ENCODE measurements around the gene PMM2. TPM values are rescaled to one million over a fixed set of nuclear protein-coding genes. Genes with fewer than 3 reads are reported as not detected.
"Not testable (repeated sequence)": the region's sequence is repeated elsewhere in the genome, so short reads cannot be mapped to it uniquely, and the experiment has no call there.

PMM2 gene
- total RNA-seq, 1 experiment from 2014 or later: 58.4 TPM

DNA sequence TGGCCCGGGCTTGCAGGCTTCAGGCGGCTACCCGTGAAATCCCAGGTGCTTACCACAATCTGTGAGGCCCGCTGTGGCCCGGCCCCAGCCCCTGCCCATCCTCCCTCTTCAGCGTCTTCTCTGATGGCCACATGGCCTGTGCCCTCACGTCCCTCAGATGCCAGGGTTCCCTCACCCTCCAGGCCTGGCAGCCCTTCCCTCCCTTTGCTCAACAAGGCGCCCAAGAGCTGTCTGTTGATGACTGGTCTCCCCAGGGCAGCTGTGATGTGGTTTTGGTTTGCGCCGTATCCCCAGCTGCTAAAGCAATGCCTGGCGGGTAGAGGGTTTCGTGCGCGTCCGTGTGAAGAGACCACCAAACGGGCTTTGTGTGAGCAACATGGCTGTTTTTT, 35.1 kb downstream of the PMM2 start:
- ChIA-PET CTCF (no interaction called here), POLR2A (no interaction called here)
- DNase-seq (ENCODE audit: low read depth, low spot score) (no peak), ATAC-seq (peak; percentile 58; the same call in 1 of the 2 replicates)
- TF ChIP-seq POLR2AphosphoS5 (IDR thresholded peaks at IDR 0.05; ENCODE audit: low read depth, low read length) (no peak), TCF7L2 (IDR thresholded peaks at IDR 0.05; ENCODE audit: low read depth, low read length) (no peak), SIN3A (IDR thresholded peaks at IDR 0.05; ENCODE audit: borderline replicate concordance, insufficient read depth, low read depth, low read length) (no peak)
- TF ChIP-seq, protein P1, sequence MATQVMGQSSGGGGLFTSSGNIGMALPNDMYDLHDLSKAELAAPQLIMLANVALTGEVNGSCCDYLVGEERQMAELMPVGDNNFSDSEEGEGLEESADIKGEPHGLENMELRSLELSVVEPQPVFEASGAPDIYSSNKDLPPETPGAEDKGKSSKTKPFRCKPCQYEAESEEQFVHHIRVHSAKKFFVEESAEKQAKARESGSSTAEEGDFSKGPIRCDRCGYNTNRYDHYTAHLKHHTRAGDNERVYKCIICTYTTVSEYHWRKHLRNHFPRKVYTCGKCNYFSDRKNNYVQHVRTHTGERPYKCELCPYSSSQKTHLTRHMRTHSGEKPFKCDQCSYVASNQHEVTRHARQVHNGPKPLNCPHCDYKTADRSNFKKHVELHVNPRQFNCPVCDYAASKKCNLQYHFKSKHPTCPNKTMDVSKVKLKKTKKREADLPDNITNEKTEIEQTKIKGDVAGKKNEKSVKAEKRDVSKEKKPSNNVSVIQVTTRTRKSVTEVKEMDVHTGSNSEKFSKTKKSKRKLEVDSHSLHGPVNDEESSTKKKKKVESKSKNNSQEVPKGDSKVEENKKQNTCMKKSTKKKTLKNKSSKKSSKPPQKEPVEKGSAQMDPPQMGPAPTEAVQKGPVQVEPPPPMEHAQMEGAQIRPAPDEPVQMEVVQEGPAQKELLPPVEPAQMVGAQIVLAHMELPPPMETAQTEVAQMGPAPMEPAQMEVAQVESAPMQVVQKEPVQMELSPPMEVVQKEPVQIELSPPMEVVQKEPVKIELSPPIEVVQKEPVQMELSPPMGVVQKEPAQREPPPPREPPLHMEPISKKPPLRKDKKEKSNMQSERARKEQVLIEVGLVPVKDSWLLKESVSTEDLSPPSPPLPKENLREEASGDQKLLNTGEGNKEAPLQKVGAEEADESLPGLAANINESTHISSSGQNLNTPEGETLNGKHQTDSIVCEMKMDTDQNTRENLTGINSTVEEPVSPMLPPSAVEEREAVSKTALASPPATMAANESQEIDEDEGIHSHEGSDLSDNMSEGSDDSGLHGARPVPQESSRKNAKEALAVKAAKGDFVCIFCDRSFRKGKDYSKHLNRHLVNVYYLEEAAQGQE (IDR thresholded peaks at IDR 0.05; ENCODE audit: insufficient read depth in 1 of 2, low read depth in 2 of 2, low read length in 1 of 2): no peak
- TF ChIP-seq, protein P2, sequence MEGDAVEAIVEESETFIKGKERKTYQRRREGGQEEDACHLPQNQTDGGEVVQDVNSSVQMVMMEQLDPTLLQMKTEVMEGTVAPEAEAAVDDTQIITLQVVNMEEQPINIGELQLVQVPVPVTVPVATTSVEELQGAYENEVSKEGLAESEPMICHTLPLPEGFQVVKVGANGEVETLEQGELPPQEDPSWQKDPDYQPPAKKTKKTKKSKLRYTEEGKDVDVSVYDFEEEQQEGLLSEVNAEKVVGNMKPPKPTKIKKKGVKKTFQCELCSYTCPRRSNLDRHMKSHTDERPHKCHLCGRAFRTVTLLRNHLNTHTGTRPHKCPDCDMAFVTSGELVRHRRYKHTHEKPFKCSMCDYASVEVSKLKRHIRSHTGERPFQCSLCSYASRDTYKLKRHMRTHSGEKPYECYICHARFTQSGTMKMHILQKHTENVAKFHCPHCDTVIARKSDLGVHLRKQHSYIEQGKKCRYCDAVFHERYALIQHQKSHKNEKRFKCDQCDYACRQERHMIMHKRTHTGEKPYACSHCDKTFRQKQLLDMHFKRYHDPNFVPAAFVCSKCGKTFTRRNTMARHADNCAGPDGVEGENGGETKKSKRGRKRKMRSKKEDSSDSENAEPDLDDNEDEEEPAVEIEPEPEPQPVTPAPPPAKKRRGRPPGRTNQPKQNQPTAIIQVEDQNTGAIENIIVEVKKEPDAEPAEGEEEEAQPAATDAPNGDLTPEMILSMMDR (IDR thresholded peaks at IDR 0.05): no peak
- Histone ChIP-seq H3K9me3 (ENCODE audit: control insufficient read depth, insufficient read depth, low read depth, low read length) (no peaks in the 10 kb centered on the region), H3K27me3 (ENCODE audit: control insufficient read depth, insufficient read depth, low read length) (no peaks in the 10 kb centered on the region), H3K27ac (ENCODE audit: low read length) (no peak overlapping the region), H3K4me3 (ENCODE audit: low read depth in 2 of 2, low read length in 2 of 2) (no peak overlapping the region), H3K36me3 (ENCODE audit: control insufficient read depth, insufficient read depth, low read length) (peaks cover 17% of the 10 kb centered on the region), H3K4me1 (ENCODE audit: control insufficient read depth, insufficient read depth, low read length) (no peaks in the 10 kb centered on the region)
- in situ Hi-C loops (cut with HindIII; ENCODE audit: low pct_unique_long_range_greater_than_20kb, low sequenced_read_pairs) (no loop called here), intact Hi-C loops (cut with micrococcal nuclease; ENCODE audit: unreplicated experiment) (no loop called here)
- BruUV-seq (replicated peaks): no TSS peak

- H3K4me3 ChIP-seq (ENCODE audit: low read depth in 2 of 2, low read length in 2 of 2); in situ Hi-C loops (cut with HindIII; ENCODE audit: low pct_unique_long_range_greater_than_20kb, low sequenced_read_pairs); POLR2A ChIA-PET; DNase-seq (ENCODE audit: low read depth, low spot score); intact Hi-C loops (cut with micrococcal nuclease; ENCODE audit: unreplicated experiment); H3K27ac ChIP-seq (ENCODE audit: low read length); H3K9me3 ChIP-seq (ENCODE audit: control insufficient read depth, insufficient read depth, low read depth, low read length); CTCF ChIA-PET; H3K27me3 ChIP-seq (ENCODE audit: control insufficient read depth, insufficient read depth, low read length); H3K36me3 ChIP-seq (ENCODE audit: control insufficient read depth, insufficient read depth, low read length); ATAC-seq; BruUV-seq (replicated peaks); H3K4me1 ChIP-seq (ENCODE audit: control insufficient read depth, insufficient read depth, low read length): not testable (repeated sequence)
These were observed 39.2 kb downstream of the PMM2 start for GRCh38 chr16:8836797-8837196.

DNA sequence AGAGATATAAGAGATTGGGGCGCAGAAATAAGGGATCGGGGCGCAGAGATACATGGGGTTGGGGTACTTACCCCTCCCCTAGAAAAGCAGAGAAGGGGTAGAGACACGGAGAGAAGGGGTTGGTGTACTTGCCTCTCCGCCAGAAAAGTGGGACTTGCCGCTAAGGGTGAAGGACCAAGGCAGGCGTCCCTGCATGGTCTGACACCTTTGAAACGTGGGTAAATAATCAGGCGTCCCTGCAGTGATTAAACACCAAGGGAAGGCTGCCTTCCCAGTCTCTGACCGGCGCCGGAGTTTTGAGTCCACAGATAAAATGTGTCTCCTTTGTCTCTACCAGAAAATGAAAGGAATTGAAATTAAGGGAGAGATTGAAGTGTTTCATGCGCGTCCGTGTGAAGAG, 40.0 kb downstream of the PMM2 start:
- H3K9me3 ChIP-seq (ENCODE audit: control insufficient read depth, insufficient read depth, low read depth, low read length); H3K4me3 ChIP-seq (ENCODE audit: low read depth in 2 of 2, low read length in 2 of 2); H3K4me1 ChIP-seq (ENCODE audit: control insufficient read depth, insufficient read depth, low read length); CTCF ChIA-PET; intact Hi-C loops (cut with micrococcal nuclease; ENCODE audit: unreplicated experiment); in situ Hi-C loops (cut with HindIII; ENCODE audit: low pct_unique_long_range_greater_than_20kb, low sequenced_read_pairs); H3K36me3 ChIP-seq (ENCODE audit: control insufficient read depth, insufficient read depth, low read length); H3K27me3 ChIP-seq (ENCODE audit: control insufficient read depth, insufficient read depth, low read length); H3K27ac ChIP-seq (ENCODE audit: low read length); ATAC-seq; DNase-seq (ENCODE audit: low read depth, low spot score); POLR2A ChIA-PET; BruUV-seq (replicated peaks): not testable (repeated sequence)

- H3K4me3 ChIP-seq (ENCODE audit: low read depth in 2 of 2, low read length in 2 of 2); H3K36me3 ChIP-seq (ENCODE audit: control insufficient read depth, insufficient read depth, low read length); in situ Hi-C loops (cut with HindIII; ENCODE audit: low pct_unique_long_range_greater_than_20kb, low sequenced_read_pairs); H3K27ac ChIP-seq (ENCODE audit: low read length); H3K27me3 ChIP-seq (ENCODE audit: control insufficient read depth, insufficient read depth, low read length); H3K9me3 ChIP-seq (ENCODE audit: control insufficient read depth, insufficient read depth, low read depth, low read length); BruUV-seq (replicated peaks); H3K4me1 ChIP-seq (ENCODE audit: control insufficient read depth, insufficient read depth, low read length); CTCF ChIA-PET; POLR2A ChIA-PET; ATAC-seq; intact Hi-C loops (cut with micrococcal nuclease; ENCODE audit: unreplicated experiment); DNase-seq (ENCODE audit: low read depth, low spot score): not testable (repeated sequence)
These were observed 44.4 kb downstream of the PMM2 start for GRCh38 chr16:8842016-8842415.

GRCh38 chr16:8843296-8843695, 45.7 kb downstream of the PMM2 start:
- DNase-seq (ENCODE audit: low read depth, low spot score); H3K27ac ChIP-seq (ENCODE audit: low read length); H3K9me3 ChIP-seq (ENCODE audit: control insufficient read depth, insufficient read depth, low read depth, low read length); in situ Hi-C loops (cut with HindIII; ENCODE audit: low pct_unique_long_range_greater_than_20kb, low sequenced_read_pairs); BruUV-seq (replicated peaks); H3K27me3 ChIP-seq (ENCODE audit: control insufficient read depth, insufficient read depth, low read length); ATAC-seq; POLR2A ChIA-PET; intact Hi-C loops (cut with micrococcal nuclease; ENCODE audit: unreplicated experiment); H3K4me1 ChIP-seq (ENCODE audit: control insufficient read depth, insufficient read depth, low read length); H3K4me3 ChIP-seq (ENCODE audit: low read depth in 2 of 2, low read length in 2 of 2); H3K36me3 ChIP-seq (ENCODE audit: control insufficient read depth, insufficient read depth, low read length); CTCF ChIA-PET: not testable (repeated sequence)
